Neural cell (in vitro differentiated cells): ENCODE measurements around the gene RPL39L. TPM values are rescaled to one million over a fixed set of nuclear protein-coding genes. Genes with fewer than 3 reads are reported as not detected.

Experiments
- H2AFZ ChIP-seq: fragments of 200-600, 300-800 bp; sonication (generic), shearing (Covaris generic); 2 replicates; pipeline ENCODE4 v1.6.0; 2014; ENCODE audit warnings: low read depth, mild to moderate bottlenecking, antibody characterized with exemption, low read length, moderate library complexity
- H3F3A ChIP-seq: fragments of 200-600 bp; shearing (Covaris generic); 2 replicates; pipeline ENCODE4 v1.6.1; 2016; ENCODE audit warnings: mild to moderate bottlenecking, moderate library complexity, mixed read lengths, antibody characterized with exemption, low read length; ENCODE audit not compliant: insufficient read depth, poor library complexity, severe bottlenecking
- H3K27ac ChIP-seq: fragments of 200-600, 300-800 bp; sonication (generic), shearing (Covaris generic); 2 replicates; pipeline ENCODE4 v1.5.1; 2014; ENCODE audit warnings: mild to moderate bottlenecking, low read length, moderate library complexity
- H3K27me3 ChIP-seq: fragments of 300-800, 200-600 bp; sonication (generic), shearing (Covaris generic); 2 replicates; pipeline ENCODE4 v1.6.0; 2014; ENCODE audit warnings: mild to moderate bottlenecking, low read depth, low read length, moderate library complexity; ENCODE audit not compliant: insufficient read depth
- H3K36me3 ChIP-seq: fragments of 300-800, 200-600 bp; sonication (generic), shearing (Covaris generic); 2 replicates; pipeline ENCODE4 v1.5.1; 2014; ENCODE audit warnings: mild to moderate bottlenecking, antibody characterized with exemption, low read length, moderate library complexity; ENCODE audit not compliant: insufficient read depth
- H3K4me2 ChIP-seq: fragments of 300-800, 200-600 bp; sonication (generic), shearing (Covaris generic); 2 replicates; pipeline ENCODE4 v1.6.0; 2014; ENCODE audit warnings: mild to moderate bottlenecking, low read length
- H3K4me3 ChIP-seq: fragments of 300-800, 200-600 bp; sonication (generic), shearing (Covaris generic); 2 replicates; pipeline ENCODE4 v1.5.1; 2014; ENCODE audit warnings: mild to moderate bottlenecking, low read length, moderate library complexity
- H3K79me2 ChIP-seq: fragments of 200-600 bp; shearing (Covaris generic); replicated peaks from 2 replicates; pipeline ENCODE4 v1.6.0; 2014; ENCODE audit warnings: mild to moderate bottlenecking, low read length, moderate library complexity; ENCODE audit not compliant: insufficient read depth
- H3K9ac ChIP-seq: fragments of 300-800, 200-600 bp; sonication (generic), shearing (Covaris generic); 2 replicates; pipeline ENCODE4 v1.6.1; 2016; ENCODE audit warnings: mild to moderate bottlenecking, low read length, mixed read lengths
- H3K9me2 ChIP-seq: fragments of 200-600 bp; shearing (Covaris generic); 2 replicates; pipeline ENCODE4 v1.6.1; 2016; ENCODE audit warnings: mild to moderate bottlenecking, low read length, mixed read lengths; ENCODE audit not compliant: insufficient read depth
- H3K9me3 ChIP-seq: fragments of 200-600, 300-800 bp; sonication (generic), shearing (Covaris generic); 2 replicates; pipeline ENCODE4 v1.6.1; 2016; ENCODE audit warnings: mild to moderate bottlenecking, mixed run types, low read length, moderate library complexity, mixed read lengths
- H4K20me1 ChIP-seq: fragments of 200-600 bp; shearing (Covaris generic); 2 replicates; pipeline ENCODE4 v1.6.1; 2016; ENCODE audit warnings: mild to moderate bottlenecking, mixed run types; ENCODE audit not compliant: insufficient read depth
- CTCF ChIP-seq: fragments of 450-650 bp; IDR thresholded peaks from 2 replicates; pipeline ENCODE4 v1.5.1; 2014; ENCODE audit warnings: antibody characterized with exemption, mild to moderate bottlenecking, moderate library complexity; ENCODE audit not compliant: poor library complexity, severe bottlenecking
- EP300 ChIP-seq: fragments of 450-650 bp; conservative IDR thresholded peaks from 2 replicates; pipeline ENCODE4 v1.6.1; 2014; ENCODE audit warnings: antibody characterized with exemption, mild to moderate bottlenecking, moderate library complexity; ENCODE audit not compliant: poor library complexity, severe bottlenecking
- EZH2 ChIP-seq: fragments of 200-600, 300-800 bp; shearing (Covaris generic), sonication (generic); IDR thresholded peaks from 2 replicates; pipeline ENCODE4 v1.6.1; 2014; ENCODE audit warnings: antibody characterized with exemption, low read length, borderline replicate concordance, mild to moderate bottlenecking; ENCODE audit not compliant: insufficient read depth, poor library complexity, severe bottlenecking
- MXI1 ChIP-seq: fragments of 450-650 bp; conservative IDR thresholded peaks from 2 replicates; pipeline ENCODE4 v1.6.1; 2014; ENCODE audit warnings: antibody characterized with exemption, mild to moderate bottlenecking; ENCODE audit not compliant: poor library complexity, severe bottlenecking
- POLR2AphosphoS5 ChIP-seq: IDR thresholded peaks from 2 replicates; pipeline ENCODE4 v1.6.1; 2012
- RAD21 ChIP-seq: fragments of 450-650 bp; conservative IDR thresholded peaks from 2 replicates; pipeline ENCODE4 v1.6.1; 2014; ENCODE audit warnings: antibody characterized with exemption, mild to moderate bottlenecking, moderate library complexity
- REST ChIP-seq: IDR thresholded peaks from 2 replicates; pipeline ENCODE4 v1.6.1; 2012; ENCODE audit warnings: borderline replicate concordance
- SMC3 ChIP-seq: fragments of 450-650 bp; conservative IDR thresholded peaks from 2 replicates; pipeline ENCODE4 v1.6.1; 2014; ENCODE audit warnings: antibody characterized with exemption, mild to moderate bottlenecking, moderate library complexity; ENCODE audit not compliant: poor library complexity
- TAF1 ChIP-seq: IDR thresholded peaks from 2 replicates; pipeline ENCODE4 v1.6.1; 2012; ENCODE audit warnings: low read depth
- polyA plus RNA-seq: library from polyadenylated mRNA; depleted of rRNA; stranded (reverse); fragments of >200 nt; gene quantifications from 2 replicates; pipeline ENCODE4 v1.2.3, GENCODE V29; 2014

Gene RPL39L
- polyA plus RNA-seq, 1 donor from 2014 or later, result 19.9 TPM

- no peaks in the 10 kb centered on the region for H3K36me3 ChIP-seq
- H3F3A ChIP-seq, result no peaks in the 10 kb centered on the region
- H3K9me2 ChIP-seq, result no peaks in the 10 kb centered on the region
- no peaks in the 10 kb centered on the region for H4K20me1 ChIP-seq
- H3K27ac ChIP-seq, result no peak overlapping the region
- no peak overlapping the region for H3K4me2 ChIP-seq
- H3K27me3 ChIP-seq, result no peaks in the 10 kb centered on the region
- no peak for TF ChIP-seq TAF1
- no peak for TF ChIP-seq POLR2AphosphoS5
- no peak for TF ChIP-seq SMC3
- TF ChIP-seq EZH2, result no peak
- TF ChIP-seq EP300, result no peak
- no peak for TF ChIP-seq CTCF
- no peak overlapping the region for H2AFZ ChIP-seq
- no peaks in the 10 kb centered on the region for H3K9me3 ChIP-seq
- no peak overlapping the region for H3K4me3 ChIP-seq
- H3K79me2 ChIP-seq, result no peaks in the 10 kb centered on the region
- H3K9ac ChIP-seq, result no peak overlapping the region
Observed at GRCh38 chr3:187086831-187087230, 52.5 kb downstream of the RPL39L start.

GRCh38 chr3:187085933-187086332 is 53.4 kb downstream of the RPL39L start:
- no peak for TF ChIP-seq POLR2AphosphoS5
- H3K27ac ChIP-seq, result no peak overlapping the region
- H3K27me3 ChIP-seq, result no peaks in the 10 kb centered on the region
- H3K9ac ChIP-seq, result no peak overlapping the region
- H3K79me2 ChIP-seq, result no peaks in the 10 kb centered on the region
- H2AFZ ChIP-seq, result no peak overlapping the region
- no peaks in the 10 kb centered on the region for H3K9me3 ChIP-seq
- no peaks in the 10 kb centered on the region for H3K36me3 ChIP-seq
- H3K4me2 ChIP-seq, result no peak overlapping the region
- no peaks in the 10 kb centered on the region for H3F3A ChIP-seq
- no peaks in the 10 kb centered on the region for H3K9me2 ChIP-seq
- no peak overlapping the region for H3K4me3 ChIP-seq
- no peaks in the 10 kb centered on the region for H4K20me1 ChIP-seq

- no peak overlapping the region for H2AFZ ChIP-seq
- H3K9me3 ChIP-seq, result no peaks in the 10 kb centered on the region
- no peaks in the 10 kb centered on the region for H3K79me2 ChIP-seq
- H3K9ac ChIP-seq, result no peak overlapping the region
- no peaks in the 10 kb centered on the region for H3K36me3 ChIP-seq
- H4K20me1 ChIP-seq, result no peaks in the 10 kb centered on the region
- no peak overlapping the region for H3K4me3 ChIP-seq
- TF ChIP-seq TAF1 (no peak), MXI1 (no peak), EP300 (no peak), REST (no peak), CTCF (no peak), SMC3 (no peak), RAD21 (no peak), POLR2AphosphoS5 (no peak), EZH2 (no peak)
- H3K27me3 ChIP-seq, result no peaks in the 10 kb centered on the region
- no peak overlapping the region for H3K4me2 ChIP-seq
- no peak overlapping the region for H3K27ac ChIP-seq
- H3K9me2 ChIP-seq, result no peaks in the 10 kb centered on the region
- no peaks in the 10 kb centered on the region for H3F3A ChIP-seq
Observed at GRCh38 chr3:187085021-187085666, 54.2 kb downstream of the RPL39L start.
